SU-DHL-6 (cell line): ENCODE measurements around the gene SRRM2.

Source experiments
- EZH2phosphoT487 ChIP-seq: fragments of 200-600 bp; sonication (generic), shearing (Covaris generic); conservative IDR thresholded peaks from 2 replicates; pipeline ENCODE4 v1.6.1; 2018; ENCODE audit warnings: mild to moderate bottlenecking, antibody characterized with exemption, low read length, moderate library complexity, mixed read lengths
- TF ChIP-seq, protein P1 (sequence below): fragments of 200-600 bp; sonication (generic); IDR thresholded peaks from one replicate; pipeline ENCODE4 v1.5.1; 2017; ENCODE audit warnings: antibody characterized with exemption, mild to moderate bottlenecking, low read length, moderate library complexity; ENCODE audit not compliant: insufficient read depth, poor library complexity, severe bottlenecking

DNA sequence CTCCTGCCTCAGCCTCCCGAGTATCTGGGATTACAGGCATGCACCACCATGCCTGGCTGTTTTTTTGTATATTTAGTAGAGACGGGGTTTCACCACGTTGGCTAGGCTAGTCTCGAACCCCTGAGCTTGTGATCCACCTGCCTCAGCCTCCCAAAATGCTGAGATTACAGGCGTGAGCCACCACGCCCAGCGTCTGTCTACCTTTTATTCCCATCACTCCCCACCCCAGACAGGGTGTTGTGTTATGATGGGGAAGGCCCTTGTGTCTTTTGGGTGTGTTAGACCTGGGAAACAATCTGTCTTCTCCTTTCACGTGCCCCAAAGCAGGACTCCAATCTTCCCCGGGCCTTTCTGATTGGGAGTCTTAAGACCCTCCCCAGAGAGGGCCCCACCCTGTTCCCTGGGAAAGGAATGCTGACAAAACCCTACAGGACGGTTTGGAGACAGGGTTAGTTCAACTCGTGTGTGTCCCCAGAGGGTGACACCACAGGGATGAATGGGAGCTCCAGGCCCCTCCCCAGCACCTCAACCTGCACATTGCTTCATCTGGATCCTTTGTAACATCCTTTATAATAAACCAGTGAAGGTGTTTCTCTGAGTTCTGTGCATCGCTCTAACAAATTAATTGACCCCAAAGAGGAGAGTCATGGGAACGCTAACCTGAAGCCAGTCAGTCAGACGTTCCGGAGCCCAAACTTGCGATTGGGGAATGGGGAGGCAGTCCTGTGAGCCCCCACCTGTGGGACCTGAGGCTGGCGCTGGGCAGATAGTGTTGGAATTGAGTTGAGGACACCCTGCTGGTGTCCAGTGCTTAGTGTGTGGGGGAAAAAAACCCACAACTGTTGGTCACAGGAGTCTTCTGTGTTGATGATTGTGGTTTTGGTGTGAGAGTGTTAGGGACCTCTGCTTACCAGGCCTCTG is 27.8 kb downstream of the SRRM2 start:
- TF ChIP-seq, protein P1, sequence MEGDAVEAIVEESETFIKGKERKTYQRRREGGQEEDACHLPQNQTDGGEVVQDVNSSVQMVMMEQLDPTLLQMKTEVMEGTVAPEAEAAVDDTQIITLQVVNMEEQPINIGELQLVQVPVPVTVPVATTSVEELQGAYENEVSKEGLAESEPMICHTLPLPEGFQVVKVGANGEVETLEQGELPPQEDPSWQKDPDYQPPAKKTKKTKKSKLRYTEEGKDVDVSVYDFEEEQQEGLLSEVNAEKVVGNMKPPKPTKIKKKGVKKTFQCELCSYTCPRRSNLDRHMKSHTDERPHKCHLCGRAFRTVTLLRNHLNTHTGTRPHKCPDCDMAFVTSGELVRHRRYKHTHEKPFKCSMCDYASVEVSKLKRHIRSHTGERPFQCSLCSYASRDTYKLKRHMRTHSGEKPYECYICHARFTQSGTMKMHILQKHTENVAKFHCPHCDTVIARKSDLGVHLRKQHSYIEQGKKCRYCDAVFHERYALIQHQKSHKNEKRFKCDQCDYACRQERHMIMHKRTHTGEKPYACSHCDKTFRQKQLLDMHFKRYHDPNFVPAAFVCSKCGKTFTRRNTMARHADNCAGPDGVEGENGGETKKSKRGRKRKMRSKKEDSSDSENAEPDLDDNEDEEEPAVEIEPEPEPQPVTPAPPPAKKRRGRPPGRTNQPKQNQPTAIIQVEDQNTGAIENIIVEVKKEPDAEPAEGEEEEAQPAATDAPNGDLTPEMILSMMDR, result no peak
- TF ChIP-seq EZH2phosphoT487, result no peak
